Adrenal gland (tissue), 12 donors: Measurements from ENCODE around the gene CCDC175. TPM values are rescaled to one million over a fixed set of nuclear protein-coding genes. Genes with fewer than 3 reads are reported as not detected.

Experiments
- DNase-seq, 7 donors: peaks; one replicate each; pipeline ENCODE4 v3.0.0-alpha.2; 2019 to 2020
- H3K27ac ChIP-seq, 5 donors: fragments of 200-600 bp; sonication (generic) in 4 of 5; 1 replicate in 3 of 5; 2 replicates in 2 of 5; pipeline versions ENCODE4 v1.5.1 to v1.8.0; 2016 to 2020; ENCODE audit warnings: mild to moderate bottlenecking in 1 of 5
- H3K27me3 ChIP-seq: fragments of 200-600 bp; 2 replicates; pipeline ENCODE4 v1.8.0; 2021
- H3K36me3 ChIP-seq, 2 donors: fragments of 200-600 bp; replicated peaks in 1 of 2; 1 replicate in 1 of 2; 2 replicates in 1 of 2; pipeline versions ENCODE4 v1.5.1 to v1.8.0; 2018 to 2022
- H3K4me1 ChIP-seq, 2 donors: fragments of 200-600 bp; replicated peaks in 1 of 2; 1 replicate in 1 of 2; 2 replicates in 1 of 2; pipeline versions ENCODE4 v1.5.1 to v1.8.0; 2018 to 2021
- H3K4me3 ChIP-seq, 4 donors: fragments of 200-600 bp; sonication (generic) in 3 of 4; one replicate each; pipeline ENCODE4 v1.5.1; 2016 to 2018
- H3K9me3 ChIP-seq, 3 donors: fragments of 200-600 bp; sonication (generic) in 1 of 3; replicated peaks in 1 of 3; 1 replicate in 2 of 3; 2 replicates in 1 of 3; pipeline versions ENCODE4 v1.5.1 to v1.8.0; 2016 to 2021
- CTCF ChIP-seq, 6 experiments: fragments of 450-650 bp in 4 of 6; fragments of 200-600 bp in 2 of 6; sonication (generic) in 1 of 6; IDR thresholded peaks; 1 replicate in 5 of 6; 2 replicates in 1 of 6; pipeline versions ENCODE4 v1.5.1 to v1.8.0; 2016 to 2021; ENCODE audit warnings: antibody characterized with exemption in 6 of 6, mild to moderate bottlenecking in 2 of 6, moderate library complexity in 1 of 6
- POLR2A ChIP-seq, 2 donors: fragments of 450-650 bp; IDR thresholded peaks; one replicate each; pipeline ENCODE4 v1.6.1; 2017; ENCODE audit warnings: antibody characterized with exemption in 2 of 2, mild to moderate bottlenecking in 2 of 2, moderate library complexity in 1 of 2
- whole genome bisulfite sequencing, 4 donors: extraction: QIAGEN DNeasy Blood & Tissue Kit in 2 of 4; methylation state at CpG; one replicate each; pipeline versions ENCODE4 v1.1.5 to v1.1.7; 2013 to 2017; 5-methylcytosine and 5-hydroxymethylcytosine counted together
- intact Hi-C, 2 donors: fragments of 100-400 bp; cut with DNase I; formaldehyde crosslinking; loops; one replicate each; pipeline versions ENCODE4 v1.14.1 to v1.15.0; 2022 to 2023
- polyA plus RNA-seq, 3 donors: library from polyadenylated mRNA; stranded (reverse); fragments of 200-250 nt in 2 of 3; fragments of 350-450 nt in 1 of 3; fragmentation: Illumina TruSeq in 1 of 3; extraction: RNeasy Lipid Tissue Mini Kit (QIAGEN cat#74804) in 1 of 3; gene quantifications; one replicate each; pipeline ENCODE4 v1.2.3, GENCODE V29; 2013 to 2014
- total RNA-seq, 9 donors: library from RNA; depleted of rRNA in 4 of 9; stranded (reverse); fragments of >200 nt in 4 of 9; fragments of 120-200 nt in 1 of 9; fragmentation: NEBNext Ultra II Directional in 1 of 9; extraction: Animal tissue kit (Norgen Biotek cat#: 25700) in 1 of 9; gene quantifications; one replicate each; pipeline versions ENCODE4 v1.1.0 to v1.2.4, GENCODE V29; 2013 to 2023
- donor health status: healthy with polysubstance abuse.
- donor health status: Bipolar disorder and iron deficiency.
- donor health status: DM: yes; HTN: yes; CAD: no.
- donor health status: DM: no; HTN: no; CAD: no.
- donor health status: DM: no; HTN: no; CAD: no.
- donor health status: DM: yes; HTN: yes; CAD: no.

Gene CCDC175
- total and polyA plus RNA-seq, 12 donors = 0.49 to 0.77 TPM; not detected in 10

- intact Hi-C loops = no loop called here
- no peak overlapping the region for H3K4me3 ChIP-seq
- DNase-seq = no peak
- H3K4me1 ChIP-seq = no peaks in the 10 kb centered on the region
- no peaks in the 10 kb centered on the region for H3K9me3 ChIP-seq
- no peaks in the 10 kb centered on the region for H3K27me3 ChIP-seq
- no peak for TF ChIP-seq POLR2A (IDR thresholded peaks at IDR 0.05)
- no peak for TF ChIP-seq CTCF (IDR thresholded peaks at IDR 0.05)
- H3K36me3 ChIP-seq = no peaks in the 10 kb centered on the region
- no peak overlapping the region for H3K27ac ChIP-seq
- 63 to 90% (median 90%) methylated on average over 1 of the region's 1 CpG; no CpG with 5 or more reads in 1 of the 4 donors for WGBS, 4 donors
Observed at GRCh38 chr14:59532419-59532818, 44.2 kb downstream of the CCDC175 start.

- intact Hi-C loops = no loop called here
- no peak overlapping the region for H3K4me3 ChIP-seq
- no peak for DNase-seq
- no peaks in the 10 kb centered on the region for H3K4me1 ChIP-seq
- H3K27me3 ChIP-seq = no peaks in the 10 kb centered on the region
- H3K9me3 ChIP-seq = no peaks in the 10 kb centered on the region
- H3K36me3 ChIP-seq = no peaks in the 10 kb centered on the region
- no peak overlapping the region for H3K27ac ChIP-seq
- TF ChIP-seq CTCF (IDR thresholded peaks at IDR 0.05) (no peak), POLR2A (IDR thresholded peaks at IDR 0.05) (no peak)
Observed at GRCh38 chr14:59530349-59530748, 46.3 kb downstream of the CCDC175 start.

GRCh38 chr14:59529189-59529588, 47.4 kb downstream of the CCDC175 start:
- no peak overlapping the region for H3K4me3 ChIP-seq
- no peak for DNase-seq
- intact Hi-C loops = no loop called here
- H3K4me1 ChIP-seq = no peaks in the 10 kb centered on the region
- WGBS, 4 donors = 67 to 80% (median 71%) methylated on average over 1 to 2 of the region's 2 CpGs
- no peaks in the 10 kb centered on the region for H3K27me3 ChIP-seq
- H3K27ac ChIP-seq = no peak overlapping the region
- TF ChIP-seq CTCF (IDR thresholded peaks at IDR 0.05) = no peak
- TF ChIP-seq POLR2A (IDR thresholded peaks at IDR 0.05) = no peak
- H3K9me3 ChIP-seq = no peaks in the 10 kb centered on the region
- H3K36me3 ChIP-seq = no peaks in the 10 kb centered on the region

GRCh38 chr14:59520224-59520623, 56.4 kb downstream of the CCDC175 start:
- intact Hi-C loops = no loop called here
- Histone ChIP-seq H3K9me3 (no peaks in the 10 kb centered on the region), H3K36me3 (no peaks in the 10 kb centered on the region), H3K27ac (no peak overlapping the region), H3K4me3 (no peak overlapping the region), H3K4me1 (no peaks in the 10 kb centered on the region), H3K27me3 (no peaks in the 10 kb centered on the region)
- 68 to 84% (median 77%) methylated on average over 3 of the region's 3 CpGs for WGBS, 4 donors
- no peak for TF ChIP-seq POLR2A (IDR thresholded peaks at IDR 0.05)
- TF ChIP-seq CTCF (IDR thresholded peaks at IDR 0.05) = no peak
- no peak for DNase-seq
